HEK293T (cell line): Measurements from ENCODE around the gene FAM124B.

Experiments used
- CTCF ChIA-PET: fragments of 350-600 bp; formaldehyde crosslinking; extraction: SDS; loops from one replicate; lab custom pipeline; 2021; ENCODE audit warnings: antibody characterized with exemption, inconsistent platforms; lab: Yijun Ruan, JAX
- POLR2A ChIA-PET: fragments of 350-600 bp; formaldehyde crosslinking; extraction: SDS; loops from one replicate; lab custom pipeline; 2020; ENCODE audit warnings: antibody characterized with exemption, inconsistent platforms; lab: Yijun Ruan, JAX
- DNase-seq: peaks from one replicate; pipeline ENCODE4 v3.0.0; 2012; ENCODE audit warnings: mixed read lengths; ENCODE audit errors: extremely low spot score
- ARNT ChIP-seq: fragments of 450-650 bp; IDR thresholded peaks from 2 replicates; pipeline ENCODE4 v1.6.1; 2017; ENCODE audit warnings: mild to moderate bottlenecking
- BHLHE40 ChIP-seq: fragments of 450-650 bp; IDR thresholded peaks from 2 replicates; pipeline ENCODE4 v1.6.1; 2016; ENCODE audit warnings: mild to moderate bottlenecking, moderate library complexity, borderline replicate concordance
- CTBP1 ChIP-seq: fragments of 450-650 bp; IDR thresholded peaks from 2 replicates; pipeline ENCODE4 v1.6.1; 2016; ENCODE audit warnings: borderline replicate concordance
- ELF4 ChIP-seq: fragments of 450-650 bp; IDR thresholded peaks from 2 replicates; pipeline ENCODE4 v1.6.1; 2017; ENCODE audit warnings: antibody characterized with exemption
- FOXA1 ChIP-seq: fragments of 450-650 bp; IDR thresholded peaks from 2 replicates; pipeline ENCODE4 v1.6.1; 2016; ENCODE audit warnings: mild to moderate bottlenecking
- FOXK2 ChIP-seq: fragments of 450-650 bp; IDR thresholded peaks from 2 replicates; pipeline ENCODE4 v1.6.1; 2016; ENCODE audit warnings: mild to moderate bottlenecking
- FOXM1 ChIP-seq: fragments of 450-650 bp; IDR thresholded peaks from 2 replicates; pipeline ENCODE4 v1.6.1; 2017; ENCODE audit warnings: mild to moderate bottlenecking, borderline replicate concordance
- HDGF ChIP-seq: fragments of 450-650 bp; IDR thresholded peaks from 2 replicates; pipeline ENCODE4 v1.6.1; 2017; ENCODE audit warnings: antibody characterized with exemption, borderline replicate concordance
- L3MBTL2 ChIP-seq: fragments of 450-650 bp; conservative IDR thresholded peaks from 2 replicates; pipeline ENCODE4 v1.6.1; 2016; ENCODE audit warnings: mild to moderate bottlenecking
- LEF1 ChIP-seq: fragments of 450-650 bp; IDR thresholded peaks from 2 replicates; pipeline ENCODE4 v1.6.1; 2017; ENCODE audit warnings: mild to moderate bottlenecking, borderline replicate concordance
- NFRKB ChIP-seq: fragments of 450-650 bp; IDR thresholded peaks from 2 replicates; pipeline ENCODE4 v1.6.1; 2016; ENCODE audit warnings: mild to moderate bottlenecking, moderate library complexity
- SP1 ChIP-seq: fragments of 450-650 bp; IDR thresholded peaks from 2 replicates; pipeline ENCODE4 v1.6.1; 2017
- SUZ12 ChIP-seq: fragments of 450-650 bp; IDR thresholded peaks from 2 replicates; pipeline ENCODE4 v1.6.1; 2016; ENCODE audit warnings: mild to moderate bottlenecking
- TARDBP ChIP-seq: fragments of 450-650 bp; IDR thresholded peaks from 2 replicates; pipeline ENCODE4 v1.6.1; 2016
- ZNF384 ChIP-seq: fragments of 450-650 bp; IDR thresholded peaks from 2 replicates; pipeline ENCODE4 v1.6.1; 2016
- TF ChIP-seq, protein P1 (sequence below): fragments of 450-650 bp; IDR thresholded peaks from 2 replicates; pipeline ENCODE4 v1.6.1; 2016

Gene FAM124B

DNA sequence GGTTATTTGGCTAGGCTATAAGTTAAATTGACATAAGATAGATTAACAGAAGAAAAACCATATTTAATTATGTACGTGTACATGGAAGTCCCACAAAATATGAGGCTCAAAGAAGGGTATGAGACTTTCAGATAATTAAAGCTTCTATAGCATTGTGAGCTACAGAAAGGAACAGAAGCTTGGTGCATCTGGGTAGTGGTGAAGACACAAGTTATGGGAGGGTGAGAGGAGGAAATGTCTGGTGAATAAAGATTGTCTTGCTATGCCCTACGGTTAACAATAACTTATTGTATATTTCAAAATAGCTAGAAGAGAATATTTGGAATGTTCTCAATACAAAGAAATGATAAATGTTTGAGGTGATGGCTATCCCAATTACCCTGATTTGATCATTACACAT, 6.8 kb upstream of the FAM124B start:
- DNase-seq, result no peak
- ChIA-PET POLR2A (no interaction called here), CTCF (interaction anchor here (0.6 kb wide), 1 partner anchor 11 kb away, joined by 4 read pairs; no protein-coding TSS in a partner anchor)
- TF ChIP-seq SUZ12, result no peak
- no peak for TF ChIP-seq ARNT
- no peak for TF ChIP-seq LEF1
- TF ChIP-seq SP1, result no peak
- no peak for TF ChIP-seq CTBP1
- no peak for TF ChIP-seq BHLHE40
- TF ChIP-seq TARDBP, result no peak
- TF ChIP-seq FOXA1, result no peak
- TF ChIP-seq, protein P1, sequence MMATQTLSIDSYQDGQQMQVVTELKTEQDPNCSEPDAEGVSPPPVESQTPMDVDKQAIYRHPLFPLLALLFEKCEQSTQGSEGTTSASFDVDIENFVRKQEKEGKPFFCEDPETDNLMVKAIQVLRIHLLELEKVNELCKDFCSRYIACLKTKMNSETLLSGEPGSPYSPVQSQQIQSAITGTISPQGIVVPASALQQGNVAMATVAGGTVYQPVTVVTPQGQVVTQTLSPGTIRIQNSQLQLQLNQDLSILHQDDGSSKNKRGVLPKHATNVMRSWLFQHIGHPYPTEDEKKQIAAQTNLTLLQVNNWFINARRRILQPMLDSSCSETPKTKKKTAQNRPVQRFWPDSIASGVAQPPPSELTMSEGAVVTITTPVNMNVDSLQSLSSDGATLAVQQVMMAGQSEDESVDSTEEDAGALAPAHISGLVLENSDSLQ, result no peak
- TF ChIP-seq L3MBTL2, result no peak
- no peak for TF ChIP-seq ZNF384

DNA sequence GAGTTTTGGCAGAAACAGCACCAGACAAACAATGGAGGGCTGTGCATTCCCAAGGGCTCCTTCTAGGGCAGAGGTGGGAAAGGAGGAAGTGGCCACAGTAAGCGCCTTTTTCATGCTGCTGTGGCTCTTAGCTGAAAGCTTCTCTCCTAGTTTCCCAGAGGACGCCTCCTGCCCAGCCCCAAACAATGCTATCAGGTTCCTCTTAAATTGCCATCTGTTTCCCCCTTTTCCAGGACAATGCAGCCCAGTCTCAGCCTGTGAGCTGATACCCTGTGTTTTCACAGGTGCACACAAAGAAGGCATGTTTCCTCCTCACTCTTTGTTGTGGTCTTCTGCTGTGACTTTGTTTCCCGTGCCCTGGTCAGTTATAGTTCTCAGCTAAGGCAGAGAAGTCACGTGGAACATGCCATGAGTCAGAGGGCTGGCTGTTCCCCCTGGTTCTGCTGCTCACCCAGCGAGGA, 5.4 kb upstream of the FAM124B start:
- CTCF ChIA-PET, result no interaction called here
- no peak for TF ChIP-seq BHLHE40
- TF ChIP-seq FOXA1, result no peak
- TF ChIP-seq FOXK2, result no peak
- TF ChIP-seq ZNF384, result no peak
- no peak for TF ChIP-seq HDGF
- TF ChIP-seq LEF1, result no peak
- TF ChIP-seq, protein P1, result no peak
- no peak for TF ChIP-seq ARNT
- TF ChIP-seq L3MBTL2, result no peak
- TF ChIP-seq SUZ12, result no peak
- TF ChIP-seq NFRKB, result no peak
- TF ChIP-seq FOXM1, result no peak
- no peak for TF ChIP-seq SP1
- TF ChIP-seq TARDBP, result no peak
- POLR2A ChIA-PET, result no interaction called here
- DNase-seq, result no peak

DNA sequence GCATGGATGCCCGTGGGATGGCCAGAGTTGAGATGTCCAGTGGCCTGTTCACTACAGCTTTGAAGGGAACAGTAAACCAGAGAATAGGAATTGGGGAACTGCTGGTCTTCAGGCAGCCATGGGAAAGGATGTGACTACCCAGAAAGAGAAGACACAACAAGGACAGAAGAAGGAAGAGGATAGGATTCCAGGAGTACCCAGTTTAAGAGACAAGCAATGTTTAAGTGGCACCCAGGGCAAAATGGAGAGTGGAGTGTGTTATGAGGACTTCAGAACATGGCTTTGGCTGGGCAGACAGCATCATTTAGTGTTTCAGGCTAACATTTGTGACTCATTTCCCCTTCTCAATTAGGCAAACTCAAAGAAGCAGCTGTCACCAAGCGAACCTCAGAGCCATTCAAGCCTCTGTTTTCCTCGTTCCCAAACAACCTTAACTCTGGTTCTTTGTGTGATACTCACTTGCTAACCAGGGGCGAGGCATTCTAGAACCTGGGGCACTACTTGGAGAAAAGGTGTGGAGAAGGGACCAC, 4.0 kb upstream of the FAM124B start:
- TF ChIP-seq, protein P1, result no peak
- no peak for TF ChIP-seq SP1
- TF ChIP-seq HDGF, result no peak
- no peak for TF ChIP-seq FOXA1
- TF ChIP-seq LEF1, result no peak
- ChIA-PET CTCF (no interaction called here), POLR2A (no interaction called here)
- no peak for DNase-seq

DNA sequence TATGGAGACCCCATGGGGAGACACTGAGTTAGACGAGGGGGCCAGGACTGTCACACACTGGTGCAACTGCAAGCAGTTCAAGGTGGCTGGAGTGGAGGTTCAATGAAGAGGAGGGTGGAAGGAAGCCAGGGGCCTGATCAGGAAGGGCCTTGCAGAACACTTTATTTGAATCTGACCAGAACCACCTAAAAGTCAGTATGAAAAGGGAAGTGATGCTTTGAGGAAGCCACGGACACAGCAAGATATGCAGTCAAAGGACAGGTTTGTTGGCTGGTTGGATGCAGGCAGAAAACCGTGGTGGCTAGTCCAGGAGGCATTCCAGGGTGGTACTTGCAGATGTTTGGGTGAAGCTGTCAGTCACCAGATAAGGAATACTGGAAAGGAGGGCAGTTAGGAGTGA, 3.5 kb upstream of the FAM124B start:
- no peak for DNase-seq
- TF ChIP-seq NFRKB (no peak), BHLHE40 (no peak), ZNF384 (no peak), ELF4 (no peak)
- CTCF ChIA-PET, result no interaction called here
- POLR2A ChIA-PET, result no interaction called here

DNA sequence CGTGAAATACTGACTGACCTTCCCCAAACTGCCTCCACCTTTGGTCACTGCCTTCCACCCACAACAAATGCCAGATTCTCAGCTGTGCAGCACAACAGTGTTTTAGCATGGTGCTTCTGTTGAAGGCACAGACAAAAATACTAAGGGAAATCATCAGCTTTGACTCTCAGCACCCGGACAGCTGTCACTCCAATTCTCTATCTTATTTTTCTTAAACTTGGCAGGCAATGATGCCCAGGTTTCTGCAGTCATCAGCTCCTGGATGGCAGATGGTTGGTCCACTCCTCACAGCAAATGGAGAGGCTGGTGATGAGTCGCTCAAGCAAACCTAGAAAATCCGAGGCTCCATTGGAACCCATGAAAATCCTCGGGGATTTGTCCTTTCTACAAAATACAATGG, 2.9 kb upstream of the FAM124B start:
- no peak for DNase-seq
- ChIA-PET POLR2A (no interaction called here), CTCF (no interaction called here)
- TF ChIP-seq ZNF384, result no peak
- TF ChIP-seq ARNT, result no peak
- no peak for TF ChIP-seq FOXK2
- no peak for TF ChIP-seq L3MBTL2
- TF ChIP-seq, protein P1, result no peak
- TF ChIP-seq LEF1, result no peak
- TF ChIP-seq SP1, result no peak
- TF ChIP-seq FOXA1, result no peak
- TF ChIP-seq CTBP1, result no peak
- TF ChIP-seq HDGF, result no peak
- TF ChIP-seq TARDBP, result no peak
- no peak for TF ChIP-seq BHLHE40
- no peak for TF ChIP-seq ELF4
- TF ChIP-seq FOXM1, result no peak
- no peak for TF ChIP-seq NFRKB
- no peak for TF ChIP-seq SUZ12

DNA sequence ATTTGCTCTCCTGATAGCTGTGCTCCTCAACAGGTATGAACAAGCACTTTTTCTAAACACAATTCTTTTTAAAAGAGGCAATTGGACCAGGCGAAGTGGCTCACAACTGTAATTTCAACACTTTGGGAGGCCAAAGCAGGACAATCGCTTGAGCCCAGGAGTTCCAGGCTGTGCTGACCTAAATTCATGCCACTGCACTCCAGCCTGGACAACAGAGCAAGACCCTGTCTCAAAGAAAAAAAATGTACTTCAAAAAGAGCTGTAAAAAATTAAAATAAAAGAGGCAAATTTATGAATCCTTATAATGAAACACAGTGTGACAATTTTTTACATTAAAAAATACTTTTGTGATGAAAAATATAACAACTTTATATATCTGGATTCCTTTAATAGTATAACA, 1.8 kb upstream of the FAM124B start:
- TF ChIP-seq TARDBP (no peak), NFRKB (no peak), SP1 (no peak), FOXK2 (no peak), ELF4 (no peak), L3MBTL2 (no peak), HDGF (no peak), CTBP1 (no peak), FOXM1 (no peak), BHLHE40 (no peak), SUZ12 (no peak), ZNF384 (no peak), LEF1 (no peak), ARNT (no peak), FOXA1 (no peak)
- TF ChIP-seq, protein P1, result no peak
- POLR2A ChIA-PET, result no interaction called here
- CTCF ChIA-PET, result no interaction called here
- no peak for DNase-seq
